K562 (cell line): Measurements from ENCODE around the gene WWOX. TPM values are rescaled to one million over a fixed set of nuclear protein-coding genes. Genes with fewer than 3 reads are reported as not detected.

Experiments used
- ATAC-seq: fragments of 200-7000 bp; cut with Tn5 transposase; 3 replicates; pipeline ENCODE4 v1.9.1; 2020; ENCODE audit warnings: moderate library complexity
- BruUV-seq: library from RNA; stranded (reverse); fragments of 400-500 nt; replicated peaks from 2 replicates; lab custom pipeline; 2021; lab: Mats Ljungman, UMichigan
- CTCF ChIA-PET: fragments of 300-600 bp; formaldehyde crosslinking; extraction: SDS; loops from one replicate; lab custom pipeline; 2021; ENCODE audit warnings: low intra/inter-chr PET ratio; lab: Yijun Ruan, JAX
- POLR2A ChIA-PET: fragments of 300-600, 350-650 bp; sonication (Branson Sonifier 250); formaldehyde crosslinking; extraction: SDS; loops from one replicate; lab custom pipeline; 2021; ENCODE audit warnings: antibody characterized with exemption, inconsistent platforms; lab: Yijun Ruan, JAX
- DNase-seq, 4 experiments: peaks; one replicate each; pipeline versions ENCODE4 v3.0.0 to v3.0.0-alpha.2; 2011 to 2018; ENCODE audit warnings: low spot score in 3 of 4, mixed read lengths in 3 of 4; ENCODE audit errors: extremely low read depth in 1 of 4
- FAIRE-seq: peaks from 2 replicates; lab custom pipeline; 2011; peaks lifted over from hg19 to GRCh38; lab: Jason Lieb, UNC
- H2AFZ ChIP-seq: 2 replicates; pipeline ENCODE4 v1.6.0; 2011; ENCODE audit warnings: low read depth, low read length, control low read depth, inconsistent platforms
- H3K27ac ChIP-seq: fragments of 200-600 bp; 3 replicates; pipeline ENCODE4 v1.8.0; 2011; ENCODE audit warnings: low read depth, mild to moderate bottlenecking, control low read depth, inconsistent platforms, low read length, moderate library complexity, mixed read lengths; ENCODE audit errors: extremely low read depth
- H3K27me3 ChIP-seq, 2 experiments: fragments of 300-600 bp in 1 of 2; 2 replicates in 1 of 2; 3 replicates in 1 of 2; pipeline versions ENCODE4 v1.6.0 to v1.8.0; 2011; ENCODE audit warnings: inconsistent platforms in 2 of 2, low read length in 2 of 2, mild to moderate bottlenecking in 1 of 2, mixed read lengths in 1 of 2, moderate library complexity in 1 of 2; ENCODE audit not compliant: control insufficient read depth in 2 of 2, insufficient read depth in 2 of 2
- H3K36me3 ChIP-seq: fragments of 300-600 bp; 3 replicates; pipeline ENCODE4 v1.8.0; 2011; ENCODE audit warnings: mild to moderate bottlenecking, low read length, inconsistent platforms; ENCODE audit not compliant: control insufficient read depth, insufficient read depth
- H3K4me1 ChIP-seq, 2 experiments: fragments of 200-600 bp in 1 of 2; replicated peaks in 1 of 2; 2 replicates in 1 of 2; 3 replicates in 1 of 2; pipeline versions ENCODE4 v1.5.1 to v1.8.0; 2011; ENCODE audit warnings: inconsistent platforms in 2 of 2, low read length in 2 of 2, mild to moderate bottlenecking in 1 of 2, mixed read lengths in 1 of 2, moderate library complexity in 1 of 2; ENCODE audit not compliant: control insufficient read depth in 2 of 2, insufficient read depth in 2 of 2
- H3K4me2 ChIP-seq: 2 replicates; pipeline ENCODE4 v1.6.1; 2011; ENCODE audit warnings: low read length, control low read depth, inconsistent platforms, mixed read lengths; ENCODE audit not compliant: insufficient read depth
- H3K4me3 ChIP-seq: fragments of 200-600 bp; sonication (generic), shearing (Covaris generic); 2 replicates; pipeline ENCODE4 v1.5.1; 2016; ENCODE audit warnings: control low read depth, inconsistent platforms
- H3K79me2 ChIP-seq: fragments of 200-600 bp; 3 replicates; pipeline ENCODE4 v1.8.0; 2011; ENCODE audit warnings: low read length, inconsistent platforms; ENCODE audit not compliant: control insufficient read depth, insufficient read depth
- H3K9ac ChIP-seq, 2 experiments: 2 replicates each; pipeline versions ENCODE4 v1.6.0 to v1.6.1; 2011; ENCODE audit warnings: low read depth in 2 of 2, low read length in 2 of 2, control low read depth in 1 of 2, inconsistent platforms in 1 of 2, mild to moderate bottlenecking in 1 of 2, mixed read lengths in 1 of 2; ENCODE audit not compliant: insufficient read depth in 1 of 2
- H3K9me1 ChIP-seq: one replicate; pipeline ENCODE4 v1.6.0; 2011; ENCODE audit warnings: inconsistent platforms, mild to moderate bottlenecking, low read length, moderate library complexity; ENCODE audit not compliant: control insufficient read depth, insufficient read depth
- H3K9me3 ChIP-seq: replicated peaks from 2 replicates; pipeline ENCODE4 v1.5.1; 2011; ENCODE audit warnings: low read depth, low read length, inconsistent platforms; ENCODE audit not compliant: control insufficient read depth, insufficient read depth
- H4K20me1 ChIP-seq: replicated peaks from 2 replicates; pipeline ENCODE4 v1.6.1; 2011; ENCODE audit warnings: low read length, inconsistent platforms, mixed read lengths; ENCODE audit not compliant: control insufficient read depth, insufficient read depth
- ARID2 ChIP-seq: fragments of 450-650 bp; IDR thresholded peaks from 2 replicates; pipeline ENCODE4 v1.6.1; 2017; ENCODE audit warnings: antibody characterized with exemption, mild to moderate bottlenecking
- HDAC2 ChIP-seq: fragments of 450-650 bp; IDR thresholded peaks from 2 replicates; pipeline ENCODE4 v1.6.1; 2016; ENCODE audit warnings: mild to moderate bottlenecking
- HMBOX1 ChIP-seq: sonication (generic); IDR thresholded peaks from 2 replicates; pipeline ENCODE4 v1.6.1; 2016
- HNRNPK ChIP-seq: fragments of 200-400 bp; formaldehyde crosslinking; IDR thresholded peaks from one replicate; pipeline ENCODE4 v1.6.1; 2018; ENCODE audit warnings: mild to moderate bottlenecking, low read depth, low read length; ENCODE audit not compliant: poor library complexity, severe bottlenecking
- ILK ChIP-seq: fragments of 450-650 bp; IDR thresholded peaks from 2 replicates; pipeline ENCODE4 v1.6.1; 2016; ENCODE audit warnings: missing genetic modification characterization, low read depth, mild to moderate bottlenecking, missing compliant biosample characterization, moderate library complexity, borderline replicate concordance
- KLF6 ChIP-seq: fragments of 250-450 bp; sonication (Bioruptor Pico); IDR thresholded peaks from 2 replicates; pipeline ENCODE4 v1.4.0; 2020; ENCODE audit warnings: mild to moderate bottlenecking, moderate library complexity, borderline replicate concordance
- POLR2AphosphoS5 ChIP-seq: IDR thresholded peaks from 2 replicates; pipeline ENCODE4 v1.6.1; 2011; ENCODE audit warnings: mild to moderate bottlenecking, low read depth, low read length, moderate library complexity; ENCODE audit not compliant: control insufficient read depth, insufficient read depth
- SIRT6 ChIP-seq: IDR thresholded peaks from one replicate; pipeline ENCODE4 v1.6.1; 2012; ENCODE audit warnings: low read depth, mild to moderate bottlenecking, control low read depth, inconsistent platforms, low read length, moderate library complexity
- ZBTB49 ChIP-seq: sonication (generic); formaldehyde crosslinking; IDR thresholded peaks from 2 replicates; pipeline ENCODE4 v1.8.0; 2022; ENCODE audit warnings: missing genetic modification reagents, mild to moderate bottlenecking, borderline replicate concordance
- ZNF124 ChIP-seq: sonication (generic); formaldehyde crosslinking; IDR thresholded peaks from 2 replicates; pipeline ENCODE4 v1.8.1; 2022; ENCODE audit warnings: missing genetic modification reagents
- WGBS: fragments of 100-300 bp; shearing (Covaris generic); methylation state at CpG from one replicate; pipeline ENCODE4 v1.1.6; 2016; ENCODE audit warnings: low coverage, mixed read lengths; ENCODE audit not compliant: insufficient coverage; ENCODE audit errors: missing lambda C conversion rate; 5-methylcytosine and 5-hydroxymethylcytosine counted together
- in situ Hi-C: fragments of 300-500 bp; cut with MboI; formaldehyde crosslinking; loops from 4 replicates; pipeline ENCODE4 v1.15.0; 2018; ENCODE audit warnings: inconsistent platforms, mixed read lengths
- intact Hi-C: fragments of 100-400 bp; cut with micrococcal nuclease; formaldehyde crosslinking; loops from 2 replicates; pipeline ENCODE4 v1.14.2; 2022
- polyA plus RNA-seq, 8 experiments: library from polyadenylated mRNA; depleted of rRNA in 4 of 8; stranded (reverse) in 5 of 8; unstranded in 3 of 8; fragments of >200 nt; fragmentation: Nextera tagmentation in 2 of 8; fragmentation: Illumina TruSeq in 1 of 8; extraction: Ambion mirVana in 2 of 8; extraction: Trizol in 1 of 8; gene quantifications; 2 replicates each; pipeline versions ENCODE4 v1.2.1 to v1.2.3, GENCODE V29; 2011 to 2014; ENCODE audit warnings: inconsistent platforms in 1 of 8, missing spikeins in 1 of 8
- total RNA-seq, 7 experiments: library from RNA; depleted of rRNA in 6 of 7; stranded (reverse); fragments of >200 nt in 6 of 7; fragmentation: Illumina TruSeq in 2 of 7; extraction: Trizol in 2 of 7; gene quantifications; 2 replicates each; pipeline versions ENCODE4 v1.2.1 to v1.2.3, GENCODE V29; 2011 to 2021; ENCODE audit warnings: low replicate concordance in 1 of 7

The WWOX gene
- total and polyA plus RNA-seq, 9 of the 15 experiments (the other 6 are each of a cell fraction or from before 2014, with no cell fraction given), result 1.6 to 22.7 (median 8.1) TPM

GRCh38 chr16:78537511-78537910 is 438.1 kb downstream of the WWOX start:
- H3K27me3 ChIP-seq, result peaks cover 12% of the 10 kb centered on the region in 2 experiments; a peak in 3 of 5 replicates
- no peak for ATAC-seq
- H2AFZ ChIP-seq, result no peak overlapping the region
- FAIRE-seq, result no peak
- no TSS peak for BruUV-seq
- 8% methylated on average over 10 of the region's 10 CpGs for WGBS
- no peak overlapping the region for H3K9ac ChIP-seq
- 0 out of 2 replicates have a peak, but pooled peaks cover 2% of the 10 kb centered on the region for H4K20me1 ChIP-seq
- CTCF ChIA-PET, result no interaction called here
- POLR2A ChIA-PET, result no interaction called here
- no peaks in the 10 kb centered on the region for H3K36me3 ChIP-seq
- in situ Hi-C loops (no loop called here), intact Hi-C loops (no loop called here)
- H3K9me3 ChIP-seq, result no peaks in the 10 kb centered on the region
- no peak for DNase-seq
- TF ChIP-seq ZNF124 (no peak), ARID2 (no peak), ZBTB49 (CRISPR knock-in tag) (no peak), SIRT6 (no peak), ILK (tag) (no peak), POLR2AphosphoS5 (no peak), KLF6 (no peak), HNRNPK (no peak), HMBOX1 (no peak), HDAC2 (no peak)
- no peaks in the 10 kb centered on the region for H3K4me1 ChIP-seq
- no peaks in the 10 kb centered on the region for H3K79me2 ChIP-seq
- no peak overlapping the region for H3K4me2 ChIP-seq
- H3K27ac ChIP-seq, result no peak overlapping the region
- H3K4me3 ChIP-seq, result no peak overlapping the region
- H3K9me1 ChIP-seq, result no peaks in the 10 kb centered on the region
